ENCODE results near the gene CDH3. TPM values are rescaled to one million over a fixed set of nuclear protein-coding genes. Genes with fewer than 3 reads are reported as not detected.

Gene CDH3
- total RNA-seq, 1 experiment from 2014 or later: not detected

- H3K36me3 ChIP-seq (ENCODE audit: insufficient read depth, low read length, poor library complexity, severe bottlenecking): no peaks in the 10 kb centered on the region
- CTCF ChIA-PET: no interaction called here
Measured at GRCh38 chr16:68728523-68728922, 83.4 kb downstream of the CDH3 start.

GRCh38 chr16:68731637-68732036 lies 86.5 kb downstream of the CDH3 start:
- DNase-seq (ENCODE audit: low spot score): no peak
- Histone ChIP-seq H3K4me1 (ENCODE audit: insufficient read depth, low read length, poor library complexity, severe bottlenecking) (no peaks in the 10 kb centered on the region), H3K36me3 (ENCODE audit: insufficient read depth, low read length, poor library complexity, severe bottlenecking) (no peaks in the 10 kb centered on the region), H3K9me3 (ENCODE audit: low read depth, low read length, poor library complexity, severe bottlenecking) (no peaks in the 10 kb centered on the region), H3K27me3 (replicated peaks; ENCODE audit: insufficient read depth, low read depth, low read length, poor library complexity) (peaks cover 7% of the 10 kb centered on the region), H3K4me3 (ENCODE audit: low read depth, low read length, poor library complexity, severe bottlenecking) (no peak overlapping the region), H3K27ac (ENCODE audit: low read depth, low read length, poor library complexity, severe bottlenecking) (no peak overlapping the region)
- BruUV-seq (replicated peaks): no TSS peak
- ChIA-PET CTCF (interaction anchor here (0.6 kb wide), 1 partner anchor 27 kb away, joined by 4 read pairs; no protein-coding TSS in a partner anchor), POLR2A (ENCODE audit: low non-redundant PET) (no interaction called here)
- TF ChIP-seq CTCF (conservative IDR thresholded peaks at IDR 0.05; ENCODE audit: low read depth, low read length) (no peak), EZH2 (IDR thresholded peaks at IDR 0.05; ENCODE audit: borderline replicate concordance, low read depth, low read length, poor library complexity, severe bottlenecking) (no peak)
- intact Hi-C loops (cut with micrococcal nuclease; ENCODE audit: unreplicated experiment): no loop called here

More at GRCh38 chr16:68728523-68728922, 83.4 kb downstream of the CDH3 start:
- Histone ChIP-seq H3K27ac (ENCODE audit: low read depth, low read length, poor library complexity, severe bottlenecking) (no peak overlapping the region), H3K9me3 (ENCODE audit: low read depth, low read length, poor library complexity, severe bottlenecking) (no peaks in the 10 kb centered on the region), H3K27me3 (replicated peaks; ENCODE audit: insufficient read depth, low read depth, low read length, poor library complexity) (no peaks in the 10 kb centered on the region), H3K4me1 (ENCODE audit: insufficient read depth, low read length, poor library complexity, severe bottlenecking) (no peaks in the 10 kb centered on the region), H3K4me3 (ENCODE audit: low read depth, low read length, poor library complexity, severe bottlenecking) (no peak overlapping the region)
- no peak for TF ChIP-seq CTCF (conservative IDR thresholded peaks at IDR 0.05; ENCODE audit: low read depth, low read length)
- no peak for TF ChIP-seq EZH2 (IDR thresholded peaks at IDR 0.05; ENCODE audit: borderline replicate concordance, low read depth, low read length, poor library complexity, severe bottlenecking)
- DNase-seq (ENCODE audit: low spot score): no peak
- BruUV-seq (replicated peaks): no TSS peak
- POLR2A ChIA-PET (ENCODE audit: low non-redundant PET): no interaction called here
- intact Hi-C loops (cut with micrococcal nuclease; ENCODE audit: unreplicated experiment): no loop called here

- Histone ChIP-seq H3K9me3 (ENCODE audit: low read depth, low read length, poor library complexity, severe bottlenecking) (no peaks in the 10 kb centered on the region), H3K4me3 (ENCODE audit: low read depth, low read length, poor library complexity, severe bottlenecking) (no peak overlapping the region), H3K27ac (ENCODE audit: low read depth, low read length, poor library complexity, severe bottlenecking) (no peak overlapping the region), H3K36me3 (ENCODE audit: insufficient read depth, low read length, poor library complexity, severe bottlenecking) (no peaks in the 10 kb centered on the region), H3K27me3 (replicated peaks; ENCODE audit: insufficient read depth, low read depth, low read length, poor library complexity) (peaks cover 12% of the 10 kb centered on the region), H3K4me1 (ENCODE audit: insufficient read depth, low read length, poor library complexity, severe bottlenecking) (peaks cover 3% of the 10 kb centered on the region)
- intact Hi-C loops (cut with micrococcal nuclease; ENCODE audit: unreplicated experiment): no loop called here
- TF ChIP-seq EZH2 (IDR thresholded peaks at IDR 0.05; ENCODE audit: borderline replicate concordance, low read depth, low read length, poor library complexity, severe bottlenecking) (no peak), CTCF (conservative IDR thresholded peaks at IDR 0.05; ENCODE audit: low read depth, low read length) (no peak)
- peak; percentile 33 for DNase-seq (ENCODE audit: low spot score)
- POLR2A ChIA-PET (ENCODE audit: low non-redundant PET): no interaction called here
- no TSS peak for BruUV-seq (replicated peaks)
- CTCF ChIA-PET: interaction anchor here (0.6 kb wide), 1 partner anchor 27 kb away, joined by 4 read pairs; no protein-coding TSS in a partner anchor
Measured at GRCh38 chr16:68732042-68732680, 87.1 kb downstream of the CDH3 start.
